Measurements from ENCODE around the gene SLC11A1.

DNA sequence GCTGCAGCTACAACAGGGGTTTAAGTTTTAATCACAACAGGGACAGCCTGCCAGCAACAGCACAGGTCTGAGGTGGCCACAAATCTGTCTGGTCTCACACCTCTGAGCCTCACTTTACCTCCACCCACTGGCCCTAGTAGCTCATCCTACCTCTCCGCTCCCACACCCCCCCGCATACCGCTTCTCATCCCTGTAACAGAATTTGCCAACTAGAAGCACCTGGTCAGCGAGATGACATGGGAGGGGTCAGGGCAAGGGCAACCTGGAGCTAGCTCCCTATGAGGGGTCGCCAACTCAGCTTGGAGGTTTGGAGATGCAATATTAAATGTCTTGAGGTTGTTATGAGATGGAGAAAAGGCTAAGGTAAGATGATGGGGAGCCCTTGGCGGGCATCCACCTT lies 17.9 kb upstream of the SLC11A1 start:
- TF ChIP-seq, protein P1, sequence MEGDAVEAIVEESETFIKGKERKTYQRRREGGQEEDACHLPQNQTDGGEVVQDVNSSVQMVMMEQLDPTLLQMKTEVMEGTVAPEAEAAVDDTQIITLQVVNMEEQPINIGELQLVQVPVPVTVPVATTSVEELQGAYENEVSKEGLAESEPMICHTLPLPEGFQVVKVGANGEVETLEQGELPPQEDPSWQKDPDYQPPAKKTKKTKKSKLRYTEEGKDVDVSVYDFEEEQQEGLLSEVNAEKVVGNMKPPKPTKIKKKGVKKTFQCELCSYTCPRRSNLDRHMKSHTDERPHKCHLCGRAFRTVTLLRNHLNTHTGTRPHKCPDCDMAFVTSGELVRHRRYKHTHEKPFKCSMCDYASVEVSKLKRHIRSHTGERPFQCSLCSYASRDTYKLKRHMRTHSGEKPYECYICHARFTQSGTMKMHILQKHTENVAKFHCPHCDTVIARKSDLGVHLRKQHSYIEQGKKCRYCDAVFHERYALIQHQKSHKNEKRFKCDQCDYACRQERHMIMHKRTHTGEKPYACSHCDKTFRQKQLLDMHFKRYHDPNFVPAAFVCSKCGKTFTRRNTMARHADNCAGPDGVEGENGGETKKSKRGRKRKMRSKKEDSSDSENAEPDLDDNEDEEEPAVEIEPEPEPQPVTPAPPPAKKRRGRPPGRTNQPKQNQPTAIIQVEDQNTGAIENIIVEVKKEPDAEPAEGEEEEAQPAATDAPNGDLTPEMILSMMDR (conservative IDR thresholded peaks at IDR 0.05; ENCODE audit: low read depth, low read length) = no peak
- TF ChIP-seq EZH2 (IDR thresholded peaks at IDR 0.05; ENCODE audit: low read length, unreplicated experiment) (no peak), EZH2phosphoT487 (IDR thresholded peaks at IDR 0.05; ENCODE audit: borderline replicate concordance, low read length) (no peak)

Data from PC-3 (cell line).